Mucosa of stomach (tissue), 1 donor: Measurements from ENCODE around the gene MINDY2.
A peak's percentile ranks its signal among the peaks of the same experiment; 100 is the strongest.

ENCODE experiments used
- H3K27me3 ChIP-seq: one replicate; pipeline ENCODE4 v1.7.0; 2013; ENCODE audit warnings: mild to moderate bottlenecking, low read length; ENCODE audit not compliant: control insufficient read depth, insufficient read depth
- H3K36me3 ChIP-seq: one replicate; pipeline ENCODE4 v1.7.0; 2013; ENCODE audit warnings: low read length; ENCODE audit not compliant: control insufficient read depth, insufficient read depth
- H3K4me1 ChIP-seq: one replicate; pipeline ENCODE4 v1.7.0; 2013; ENCODE audit warnings: mild to moderate bottlenecking, low read length; ENCODE audit not compliant: control insufficient read depth, insufficient read depth
- H3K4me3 ChIP-seq: one replicate; pipeline ENCODE4 v1.7.0; 2013; ENCODE audit warnings: low read length
- H3K9ac ChIP-seq: one replicate; pipeline ENCODE4 v1.7.0; 2013; ENCODE audit warnings: mild to moderate bottlenecking, low read length, moderate library complexity
- H3K9me3 ChIP-seq: one replicate; pipeline ENCODE4 v1.7.0; 2013; ENCODE audit warnings: mild to moderate bottlenecking, low read length, moderate library complexity; ENCODE audit not compliant: control insufficient read depth
- donor health status: Pancreatic carcinoma.

MINDY2 gene

DNA sequence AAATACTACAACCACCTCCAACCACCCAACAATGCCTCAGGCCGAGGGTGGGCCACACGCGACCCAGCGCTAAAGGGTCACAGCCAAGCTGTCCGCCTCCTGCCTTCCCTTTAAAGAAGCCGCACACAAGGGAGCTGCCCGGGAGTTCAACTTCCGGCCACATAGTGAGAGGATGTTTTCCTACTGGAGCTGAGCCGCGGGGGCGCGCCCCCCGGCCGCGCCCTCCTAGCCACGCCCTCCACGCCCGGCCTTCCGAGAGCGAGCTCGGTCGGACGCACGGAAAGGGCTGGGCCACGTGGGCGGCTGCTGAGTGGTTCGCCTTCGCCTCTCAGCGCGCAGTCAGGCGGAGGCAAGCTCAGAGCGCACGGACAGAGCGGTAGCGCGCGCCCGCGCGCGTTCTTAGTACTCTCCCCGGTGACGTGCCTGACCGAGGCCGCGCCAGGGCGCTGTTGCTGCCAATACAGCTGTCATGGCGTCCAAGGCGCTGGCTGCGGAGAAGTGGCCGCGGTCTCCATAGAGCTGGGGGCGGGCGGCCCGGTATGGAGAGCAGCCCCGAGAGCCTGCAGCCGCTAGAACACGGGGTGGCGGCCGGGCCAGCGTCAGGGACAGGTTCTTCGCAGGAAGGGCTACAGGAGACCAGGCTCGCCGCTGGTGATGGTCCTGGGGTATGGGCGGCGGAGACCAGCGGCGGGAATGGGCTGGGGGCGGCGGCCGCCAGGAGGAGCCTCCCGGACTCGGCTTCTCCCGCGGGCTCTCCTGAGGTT is at the start of gene MINDY2:
Gene MINDY2 (plus strand): TSS at position 446 of the 764 bp plus-strand sequence. CDS start 94 bp downstream, at position 540.
- peaks cover 8% of the 10 kb centered on the region for H3K4me1 ChIP-seq
- no peaks in the 10 kb centered on the region for H3K27me3 ChIP-seq
- peak within 1 kb of the TSS; percentile 92 for H3K4me3 ChIP-seq
- peak within 1 kb of the TSS; percentile 79 for H3K9ac ChIP-seq
- no peaks in the 10 kb centered on the region for H3K36me3 ChIP-seq
- H3K9me3 ChIP-seq: no peaks in the 10 kb centered on the region

DNA sequence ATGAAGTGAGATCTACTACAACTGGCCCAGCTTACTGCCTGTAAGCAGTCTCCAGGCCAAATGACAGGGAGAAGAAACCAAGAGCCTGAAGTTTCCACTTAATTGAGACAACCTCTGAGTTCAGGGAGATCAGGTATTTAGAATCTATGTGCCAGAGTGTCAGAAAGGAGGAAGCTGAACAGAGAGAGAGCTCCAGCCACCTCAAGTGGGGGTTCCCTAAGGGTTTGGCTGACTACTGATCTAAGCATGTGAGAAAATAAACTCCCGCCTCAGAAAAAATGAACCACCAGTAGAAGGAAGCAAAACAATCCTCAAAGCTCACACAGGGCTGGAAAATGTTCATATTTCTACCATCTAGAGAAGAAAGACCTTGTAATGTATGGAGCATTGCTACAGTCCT is 46.6 kb upstream of the MINDY2 start:
- H3K4me1 ChIP-seq: peaks cover 6% of the 10 kb centered on the region
- H3K4me3 ChIP-seq: no peak overlapping the region
- no peaks in the 10 kb centered on the region for H3K36me3 ChIP-seq
- H3K27me3 ChIP-seq: no peaks in the 10 kb centered on the region
- no peak overlapping the region for H3K9ac ChIP-seq
- no peaks in the 10 kb centered on the region for H3K9me3 ChIP-seq

DNA sequence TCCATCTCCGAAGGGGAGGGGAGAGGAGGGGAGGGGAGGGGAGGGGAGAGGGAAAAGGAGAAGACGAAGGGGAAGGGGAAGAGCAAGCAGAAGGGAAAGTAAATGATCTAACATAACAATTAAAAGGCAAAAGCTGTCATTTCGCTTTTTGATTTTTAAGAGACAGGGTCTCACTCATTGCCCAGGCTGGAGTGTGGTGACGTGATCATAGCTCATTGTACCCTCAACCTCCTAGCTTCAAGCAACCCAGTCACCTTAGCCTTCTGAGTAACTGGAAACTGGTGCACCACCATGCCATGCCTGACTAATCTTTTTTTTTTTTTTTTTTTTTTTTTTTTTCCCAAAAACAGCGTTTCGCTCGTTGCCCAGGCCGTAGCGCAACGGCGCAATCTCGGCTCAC is 44.2 kb upstream of the MINDY2 start:
- H3K9me3 ChIP-seq: no peaks in the 10 kb centered on the region
- no peak overlapping the region for H3K9ac ChIP-seq
- no peaks in the 10 kb centered on the region for H3K27me3 ChIP-seq
- no peak overlapping the region for H3K4me3 ChIP-seq
- no peaks in the 10 kb centered on the region for H3K36me3 ChIP-seq
- H3K4me1 ChIP-seq: peaks cover 14% of the 10 kb centered on the region

GRCh38 chr15:58731756-58732535 is 39.2 kb upstream of the MINDY2 start:
- H3K4me1 ChIP-seq: peaks cover 10% of the 10 kb centered on the region
- H3K9ac ChIP-seq: no peak overlapping the region
- no peaks in the 10 kb centered on the region for H3K27me3 ChIP-seq
- H3K9me3 ChIP-seq: no peaks in the 10 kb centered on the region
- no peak overlapping the region for H3K4me3 ChIP-seq
- no peaks in the 10 kb centered on the region for H3K36me3 ChIP-seq

DNA sequence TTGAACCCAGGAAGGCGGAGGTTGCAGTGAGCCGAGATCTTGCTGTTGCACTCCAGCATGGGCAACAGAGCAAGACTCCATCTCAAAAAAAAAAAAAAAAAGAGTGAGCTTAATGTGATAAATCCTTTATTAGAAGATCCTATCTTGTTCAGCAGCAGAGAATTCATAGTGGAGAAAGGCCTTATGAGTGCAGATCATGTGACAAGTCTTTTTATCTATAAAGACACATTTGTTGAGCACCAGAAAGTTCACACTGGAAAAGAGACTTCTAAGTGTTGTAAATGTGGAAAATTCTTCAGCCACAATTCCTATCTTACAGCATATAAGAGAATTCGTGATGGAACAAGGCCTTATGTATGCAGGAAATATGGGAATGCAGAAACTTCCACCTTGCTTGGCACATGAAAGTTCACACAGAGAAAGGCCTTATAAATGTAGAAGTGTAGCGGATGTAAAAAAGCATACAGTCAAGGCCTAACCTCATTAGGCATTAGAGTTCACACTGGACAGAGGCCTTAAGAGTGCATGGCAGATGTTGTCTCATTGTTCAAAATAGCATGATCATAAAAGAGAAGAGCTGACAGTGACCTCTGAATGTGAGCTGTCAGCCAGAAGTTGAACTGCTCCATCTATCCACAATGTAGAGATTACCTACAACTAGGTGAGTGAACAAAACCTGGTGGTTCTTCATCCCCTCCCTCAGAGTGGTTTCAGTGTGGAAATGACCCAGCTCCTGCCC is 38.3 kb upstream of the MINDY2 start:
- peaks cover 10% of the 10 kb centered on the region for H3K4me1 ChIP-seq

DNA sequence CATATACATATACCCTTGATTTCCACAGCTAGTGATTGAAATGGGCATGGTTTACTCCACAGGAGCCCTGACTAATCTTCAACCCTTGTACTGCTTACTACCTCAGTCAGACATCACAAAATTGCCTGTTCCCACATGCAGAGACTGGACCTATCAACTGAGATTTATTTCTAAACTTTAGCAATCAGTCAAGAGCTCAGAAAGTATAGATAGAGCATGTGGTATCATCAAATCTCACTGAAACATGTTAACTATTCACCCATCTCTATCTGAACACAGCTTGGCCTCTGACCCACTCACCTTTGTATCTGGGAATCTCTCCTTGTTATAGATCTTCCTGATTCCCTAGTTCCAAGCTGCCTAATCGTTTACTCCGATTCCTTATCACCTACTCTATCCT is 36.2 kb upstream of the MINDY2 start:
- Histone ChIP-seq H3K4me3 (no peak overlapping the region), H3K9ac (no peak overlapping the region), H3K9me3 (no peaks in the 10 kb centered on the region), H3K36me3 (no peaks in the 10 kb centered on the region), H3K4me1 (peaks cover 13% of the 10 kb centered on the region), H3K27me3 (no peaks in the 10 kb centered on the region)

More for the DNA sequence above, 38.3 kb upstream of the MINDY2 start:
- Histone ChIP-seq H3K9ac (no peak overlapping the region), H3K36me3 (no peaks in the 10 kb centered on the region), H3K4me3 (no peak overlapping the region), H3K27me3 (no peaks in the 10 kb centered on the region), H3K9me3 (no peaks in the 10 kb centered on the region)

- Histone ChIP-seq H3K4me1 (peaks cover 13% of the 10 kb centered on the region), H3K9me3 (no peaks in the 10 kb centered on the region)
Measured at GRCh38 chr15:58736018-58736643, 35.0 kb upstream of the MINDY2 start.

GRCh38 chr15:58737298-58737697 is 33.8 kb upstream of the MINDY2 start:
- no peaks in the 10 kb centered on the region for H3K9me3 ChIP-seq
- H3K27me3 ChIP-seq: no peaks in the 10 kb centered on the region
- H3K9ac ChIP-seq: no peak overlapping the region
- H3K4me3 ChIP-seq: no peak overlapping the region
- no peaks in the 10 kb centered on the region for H3K36me3 ChIP-seq
- H3K4me1 ChIP-seq: peaks cover 9% of the 10 kb centered on the region

More at GRCh38 chr15:58736018-58736643, 35.0 kb upstream of the MINDY2 start:
- no peak overlapping the region for H3K9ac ChIP-seq
- H3K27me3 ChIP-seq: no peaks in the 10 kb centered on the region
- H3K36me3 ChIP-seq: no peaks in the 10 kb centered on the region
- H3K4me3 ChIP-seq: no peak overlapping the region

DNA sequence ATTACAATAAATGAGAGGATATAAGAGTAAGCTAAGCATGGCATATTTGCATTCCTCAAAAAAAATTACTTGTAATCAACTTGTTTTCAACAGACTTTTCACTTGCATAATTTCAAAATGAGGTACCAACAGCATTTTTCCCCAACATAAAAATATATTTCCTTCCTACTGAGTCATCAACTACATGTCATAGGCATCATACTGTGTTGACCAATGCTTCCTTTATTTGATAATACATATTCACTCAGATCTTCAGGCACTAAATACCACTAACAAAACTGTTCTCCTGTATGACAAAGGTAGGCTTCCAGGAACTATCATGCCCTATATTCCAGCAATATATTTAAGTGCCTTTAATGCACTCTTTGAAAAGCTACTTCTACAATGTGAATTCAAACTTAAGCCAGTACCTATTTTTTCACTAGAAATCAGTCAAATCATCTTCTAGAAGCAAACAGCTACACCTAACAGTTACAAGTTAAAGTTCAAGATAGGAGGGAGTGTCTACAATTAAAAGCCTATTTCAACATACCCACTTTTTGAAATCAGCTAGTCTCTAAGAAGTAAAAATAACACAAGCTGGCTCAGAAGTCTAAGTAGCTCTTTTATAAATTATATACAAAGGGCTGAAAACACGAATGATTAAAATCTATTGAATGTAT is 32.9 kb upstream of the MINDY2 start:
- peaks cover 9% of the 10 kb centered on the region for H3K4me1 ChIP-seq

DNA sequence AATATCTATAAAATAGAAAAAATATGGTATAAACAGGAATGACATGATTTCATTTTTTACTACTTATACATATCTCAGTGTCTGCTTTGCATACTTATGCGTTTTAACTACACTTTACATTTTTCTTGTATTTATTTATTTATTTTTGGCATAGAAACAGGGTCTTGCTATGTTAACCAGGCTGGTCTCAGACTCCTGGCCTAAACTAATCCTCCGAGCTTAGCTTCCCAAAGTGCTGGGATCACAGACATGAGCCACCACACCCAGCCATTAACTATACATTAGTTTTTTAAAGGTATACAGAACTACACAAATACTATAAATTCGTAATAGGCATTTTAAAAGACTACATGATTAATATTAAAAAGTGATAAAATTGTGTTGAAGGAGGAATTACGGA is 30.7 kb upstream of the MINDY2 start:
- Histone ChIP-seq H3K4me1 (peaks cover 9% of the 10 kb centered on the region), H3K4me3 (no peak overlapping the region), H3K9ac (no peak overlapping the region), H3K27me3 (no peaks in the 10 kb centered on the region), H3K9me3 (no peaks in the 10 kb centered on the region), H3K36me3 (no peaks in the 10 kb centered on the region)

More for the DNA sequence above, 32.9 kb upstream of the MINDY2 start:
- Histone ChIP-seq H3K27me3 (no peaks in the 10 kb centered on the region), H3K9me3 (no peaks in the 10 kb centered on the region), H3K9ac (no peak overlapping the region), H3K36me3 (no peaks in the 10 kb centered on the region), H3K4me3 (no peak overlapping the region)

DNA sequence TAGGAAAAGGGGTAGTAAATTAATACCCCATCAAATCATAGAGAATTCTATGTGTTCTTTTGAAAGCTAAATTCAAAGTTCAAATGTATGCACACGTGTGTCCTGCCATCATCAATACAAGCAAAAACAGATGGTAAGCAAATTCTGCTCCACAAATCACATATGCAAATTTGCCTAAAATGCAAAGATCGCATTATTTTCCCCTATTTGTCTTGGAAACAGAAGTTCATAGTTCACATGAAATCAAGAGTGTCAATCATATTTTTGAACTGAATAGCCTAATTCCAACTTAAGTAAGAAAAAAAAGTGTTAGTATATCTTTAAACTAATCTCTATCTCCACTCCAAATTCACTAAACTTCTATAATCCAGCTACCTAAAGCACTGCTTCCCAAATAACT is 30.1 kb upstream of the MINDY2 start:
- H3K4me1 ChIP-seq: peaks cover 9% of the 10 kb centered on the region
- no peak overlapping the region for H3K9ac ChIP-seq
- no peaks in the 10 kb centered on the region for H3K27me3 ChIP-seq

More for the DNA sequence above, 30.1 kb upstream of the MINDY2 start:
- no peak overlapping the region for H3K4me3 ChIP-seq
- H3K9me3 ChIP-seq: no peaks in the 10 kb centered on the region
- H3K36me3 ChIP-seq: no peaks in the 10 kb centered on the region
